ENCODE data around the gene TRIM7.

TRIM7 gene

DNA sequence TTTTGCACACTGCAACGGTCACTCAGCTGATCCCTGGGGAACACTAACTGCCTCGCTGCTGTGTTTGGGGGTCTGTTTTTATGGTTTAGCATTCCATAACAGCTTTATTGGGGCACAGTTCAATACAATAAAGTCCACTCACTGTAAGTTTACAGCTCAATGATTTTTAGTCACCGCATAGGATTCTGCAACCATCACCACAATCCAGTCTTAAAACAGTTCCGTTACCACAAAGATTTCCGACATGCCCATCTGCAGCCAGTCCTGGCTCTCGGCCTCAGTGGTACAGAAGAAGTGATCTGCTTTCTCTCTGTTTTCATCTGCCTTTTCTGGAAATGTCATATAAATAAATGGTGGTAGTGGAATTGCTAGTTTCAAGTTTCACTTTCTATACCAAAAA is 34.0 kb downstream of the TRIM7 start:
- TF ChIP-seq, protein P1, sequence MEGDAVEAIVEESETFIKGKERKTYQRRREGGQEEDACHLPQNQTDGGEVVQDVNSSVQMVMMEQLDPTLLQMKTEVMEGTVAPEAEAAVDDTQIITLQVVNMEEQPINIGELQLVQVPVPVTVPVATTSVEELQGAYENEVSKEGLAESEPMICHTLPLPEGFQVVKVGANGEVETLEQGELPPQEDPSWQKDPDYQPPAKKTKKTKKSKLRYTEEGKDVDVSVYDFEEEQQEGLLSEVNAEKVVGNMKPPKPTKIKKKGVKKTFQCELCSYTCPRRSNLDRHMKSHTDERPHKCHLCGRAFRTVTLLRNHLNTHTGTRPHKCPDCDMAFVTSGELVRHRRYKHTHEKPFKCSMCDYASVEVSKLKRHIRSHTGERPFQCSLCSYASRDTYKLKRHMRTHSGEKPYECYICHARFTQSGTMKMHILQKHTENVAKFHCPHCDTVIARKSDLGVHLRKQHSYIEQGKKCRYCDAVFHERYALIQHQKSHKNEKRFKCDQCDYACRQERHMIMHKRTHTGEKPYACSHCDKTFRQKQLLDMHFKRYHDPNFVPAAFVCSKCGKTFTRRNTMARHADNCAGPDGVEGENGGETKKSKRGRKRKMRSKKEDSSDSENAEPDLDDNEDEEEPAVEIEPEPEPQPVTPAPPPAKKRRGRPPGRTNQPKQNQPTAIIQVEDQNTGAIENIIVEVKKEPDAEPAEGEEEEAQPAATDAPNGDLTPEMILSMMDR (IDR thresholded peaks at IDR 0.05; ENCODE audit: low read depth, low read length, missing control alignments), result no peak
- no peak for DNase-seq (ENCODE audit: extremely low read depth, low read depth)
- H3K4me3 ChIP-seq (replicated peaks; ENCODE audit: low read depth, low read length), result no peak overlapping the region

DNA sequence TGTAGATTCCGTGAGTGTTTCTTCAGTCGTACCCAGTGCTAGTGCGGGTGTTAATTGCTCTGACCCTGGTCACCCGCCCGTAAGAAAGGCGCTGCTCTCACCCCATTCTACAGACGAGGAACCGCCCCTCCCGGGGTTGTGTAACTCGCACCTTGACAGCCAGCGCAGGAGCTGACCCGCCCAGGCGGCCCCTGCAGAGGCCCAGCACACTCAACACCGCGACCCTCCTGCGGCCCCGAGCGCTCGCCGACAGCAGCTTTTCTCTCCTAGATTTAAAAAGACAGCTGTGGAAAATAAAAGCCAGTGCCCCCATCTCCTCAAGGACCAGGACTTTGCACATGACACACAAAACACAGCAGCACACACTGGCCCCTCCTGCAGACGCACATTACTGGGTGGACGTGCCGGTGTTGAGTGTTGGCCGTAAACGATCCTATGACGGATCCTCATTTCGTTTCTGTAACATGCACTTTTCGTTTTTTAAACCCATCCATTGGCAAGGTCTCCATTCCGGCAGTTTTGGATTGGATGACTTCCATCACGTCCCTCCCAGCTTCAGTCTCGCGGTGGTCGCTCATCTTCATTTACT is 34.7 kb downstream of the TRIM7 start:
- no peak for DNase-seq (ENCODE audit: extremely low read depth, low read depth)
- H3K4me3 ChIP-seq (replicated peaks; ENCODE audit: low read depth, low read length), result peak overlapping the region; percentile 33
- TF ChIP-seq, protein P1 (IDR thresholded peaks at IDR 0.05; ENCODE audit: low read depth, low read length, missing control alignments), result no peak

DNA sequence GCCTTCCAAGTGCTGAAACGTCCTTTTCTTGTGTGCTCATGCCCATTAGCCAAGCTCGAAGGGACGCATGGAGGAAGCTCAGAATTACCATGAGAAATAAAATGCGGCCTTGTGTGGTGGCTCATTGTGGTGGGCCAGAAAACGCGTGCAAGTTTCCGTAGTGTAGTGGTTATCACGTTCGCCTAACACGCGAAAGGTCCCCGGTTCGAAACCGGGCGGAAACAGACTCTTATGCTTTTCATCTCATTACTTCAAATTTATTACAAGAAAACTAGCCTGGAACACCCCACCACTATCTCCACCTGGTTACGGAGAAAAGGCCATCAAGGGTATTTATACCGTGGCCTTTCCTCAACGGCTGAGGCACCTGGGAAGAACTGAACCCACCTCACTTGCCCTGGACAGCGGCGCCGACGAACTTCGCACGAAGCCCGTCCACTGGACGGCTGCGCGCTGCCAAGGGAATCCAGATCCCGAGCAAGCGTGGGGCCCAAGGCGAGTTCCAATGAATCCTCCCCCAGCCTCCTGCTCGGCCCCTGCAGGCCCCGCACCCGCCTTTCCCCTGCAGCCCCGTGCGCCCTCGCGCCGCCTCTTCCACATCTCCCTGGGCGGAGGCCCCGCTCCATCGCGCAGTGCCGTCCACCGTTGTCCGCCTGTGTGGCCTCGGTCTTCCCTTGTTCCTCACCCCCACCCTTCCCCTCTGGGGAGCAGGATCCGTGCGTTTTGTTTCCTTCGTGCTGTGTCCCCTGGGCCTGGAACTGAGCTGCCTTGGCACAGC is 35.3 kb downstream of the TRIM7 start:
- DNase-seq (ENCODE audit: extremely low read depth, low read depth), result peak; percentile 73
- peak overlapping the region; percentile 33 for H3K4me3 ChIP-seq (replicated peaks; ENCODE audit: low read depth, low read length)

DNA sequence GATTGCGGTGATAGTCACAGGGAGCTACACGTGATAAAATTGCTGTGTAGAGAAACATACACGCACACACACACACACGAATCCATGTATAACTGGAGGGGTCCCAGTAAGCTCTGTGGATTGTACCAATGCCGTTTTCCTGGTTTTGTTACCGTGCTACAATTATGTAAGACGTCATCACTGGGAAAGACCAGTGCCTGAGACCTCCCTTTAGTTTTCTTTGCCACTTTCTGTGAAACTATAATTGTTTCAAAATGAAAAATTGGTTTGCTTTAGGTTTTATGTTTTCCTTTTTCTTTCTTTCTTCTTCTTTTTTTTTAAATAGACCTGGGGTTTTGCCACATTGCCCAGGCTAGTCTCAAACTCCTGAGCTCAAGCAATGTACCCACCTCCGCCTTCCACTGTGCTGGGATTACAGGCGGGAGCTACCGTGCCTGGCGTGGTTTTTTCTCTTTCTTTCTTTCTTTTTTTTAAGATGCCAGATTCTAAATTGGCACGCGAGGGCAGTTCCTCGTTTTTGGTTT is 36.3 kb downstream of the TRIM7 start:
- 0 out of 2 replicates have a peak overlapping the region, but pooled peaks have one; percentile 8 for H3K4me3 ChIP-seq (replicated peaks; ENCODE audit: low read depth, low read length)
- TF ChIP-seq, protein P1 (IDR thresholded peaks at IDR 0.05; ENCODE audit: low read depth, low read length, missing control alignments), result no peak

DNA sequence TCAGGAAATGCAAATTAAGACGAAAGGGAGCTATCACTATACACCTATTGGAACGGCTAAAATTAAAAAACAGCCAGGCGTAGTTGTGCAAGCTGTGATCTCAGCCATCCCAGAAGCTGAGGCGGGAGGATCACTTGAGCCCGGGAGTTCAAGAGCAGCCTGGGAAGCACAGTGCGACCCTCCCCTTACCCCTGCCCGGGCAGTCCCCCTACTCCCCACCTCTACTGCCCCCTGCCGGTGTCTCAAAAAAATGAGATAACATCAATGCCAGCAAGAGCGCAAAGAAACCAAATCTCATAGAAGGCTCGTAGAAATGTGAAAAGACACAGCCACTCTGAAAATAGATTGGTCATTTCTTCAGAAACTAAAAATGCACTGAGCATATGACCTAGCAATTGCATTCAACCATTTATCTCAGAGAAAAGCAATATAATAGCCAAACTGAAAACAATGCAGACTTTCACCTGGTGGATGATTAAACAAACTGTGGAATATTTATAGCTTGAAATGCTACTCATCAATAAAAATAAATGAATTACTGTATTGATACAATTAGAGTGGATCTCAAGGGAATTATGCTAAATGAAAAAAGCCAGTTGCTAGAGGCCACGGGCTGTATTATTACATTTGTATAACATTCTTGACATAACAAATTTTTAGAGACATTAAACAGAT is 37.0 kb downstream of the TRIM7 start:
- TF ChIP-seq, protein P1 (IDR thresholded peaks at IDR 0.05; ENCODE audit: low read depth, low read length, missing control alignments), result peak; percentile 59
- no peak overlapping the region for H3K4me3 ChIP-seq (replicated peaks; ENCODE audit: low read depth, low read length)
- DNase-seq (ENCODE audit: extremely low read depth, low read depth), result no peak

More for the DNA sequence above, 36.3 kb downstream of the TRIM7 start:
- DNase-seq (ENCODE audit: extremely low read depth, low read depth), result no peak

DNA sequence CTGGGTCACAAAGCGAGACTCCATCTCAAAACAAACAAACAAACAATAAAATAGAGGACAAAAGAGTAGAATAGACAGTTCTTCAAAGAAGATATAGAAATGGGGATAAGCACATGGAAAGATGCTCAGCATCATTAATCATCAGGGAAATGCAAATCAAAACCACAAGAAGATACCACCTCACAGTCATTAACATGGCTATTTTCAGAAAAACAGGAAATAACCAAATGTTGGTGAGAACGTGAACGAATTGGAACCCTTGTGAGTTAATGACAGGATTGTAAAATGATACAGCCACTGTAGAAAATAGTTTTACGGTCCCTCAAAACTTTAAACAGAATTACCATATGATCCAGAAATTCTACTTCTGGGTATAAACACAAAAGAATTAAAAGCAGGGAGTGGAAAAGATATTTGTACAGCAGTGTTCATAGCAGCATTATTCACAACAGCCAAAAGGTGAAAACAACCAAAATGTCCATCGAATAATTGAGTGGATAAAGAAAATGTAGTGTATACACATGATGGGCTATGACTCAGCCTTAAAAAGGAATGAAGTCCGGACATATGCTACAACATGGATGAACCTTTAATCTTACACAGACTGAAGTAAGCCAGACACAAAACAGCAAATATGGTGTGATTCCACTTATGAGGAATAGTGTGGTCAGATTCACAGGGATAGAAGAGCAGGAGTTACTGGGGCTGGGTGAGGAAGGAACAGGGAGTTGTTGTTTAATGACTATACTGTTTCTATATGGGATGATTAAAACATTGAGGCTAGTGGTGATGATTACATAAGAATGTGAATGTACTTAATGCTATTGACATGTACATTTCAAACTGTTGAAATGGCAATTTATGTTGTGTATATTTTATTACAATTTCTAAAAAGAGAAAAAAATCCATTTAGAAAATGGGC is 37.9 kb downstream of the TRIM7 start:
- TF ChIP-seq, protein P1 (IDR thresholded peaks at IDR 0.05; ENCODE audit: low read depth, low read length, missing control alignments), result no peak
- no peak overlapping the region for H3K4me3 ChIP-seq (replicated peaks; ENCODE audit: low read depth, low read length)
- DNase-seq (ENCODE audit: extremely low read depth, low read depth), result no peak
